NCI-H1417 (cell line): ENCODE measurements around the gene RNF138.

Experiments
- DNase-seq, 3 experiments: peaks; one replicate each; lab custom pipeline; 2025; lab: John Stamatoyannopoulos, UW

The RNF138 gene, protein sequence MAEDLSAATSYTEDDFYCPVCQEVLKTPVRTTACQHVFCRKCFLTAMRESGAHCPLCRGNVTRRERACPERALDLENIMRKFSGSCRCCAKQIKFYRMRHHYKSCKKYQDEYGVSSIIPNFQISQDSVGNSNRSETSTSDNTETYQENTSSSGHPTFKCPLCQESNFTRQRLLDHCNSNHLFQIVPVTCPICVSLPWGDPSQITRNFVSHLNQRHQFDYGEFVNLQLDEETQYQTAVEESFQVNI

DNA sequence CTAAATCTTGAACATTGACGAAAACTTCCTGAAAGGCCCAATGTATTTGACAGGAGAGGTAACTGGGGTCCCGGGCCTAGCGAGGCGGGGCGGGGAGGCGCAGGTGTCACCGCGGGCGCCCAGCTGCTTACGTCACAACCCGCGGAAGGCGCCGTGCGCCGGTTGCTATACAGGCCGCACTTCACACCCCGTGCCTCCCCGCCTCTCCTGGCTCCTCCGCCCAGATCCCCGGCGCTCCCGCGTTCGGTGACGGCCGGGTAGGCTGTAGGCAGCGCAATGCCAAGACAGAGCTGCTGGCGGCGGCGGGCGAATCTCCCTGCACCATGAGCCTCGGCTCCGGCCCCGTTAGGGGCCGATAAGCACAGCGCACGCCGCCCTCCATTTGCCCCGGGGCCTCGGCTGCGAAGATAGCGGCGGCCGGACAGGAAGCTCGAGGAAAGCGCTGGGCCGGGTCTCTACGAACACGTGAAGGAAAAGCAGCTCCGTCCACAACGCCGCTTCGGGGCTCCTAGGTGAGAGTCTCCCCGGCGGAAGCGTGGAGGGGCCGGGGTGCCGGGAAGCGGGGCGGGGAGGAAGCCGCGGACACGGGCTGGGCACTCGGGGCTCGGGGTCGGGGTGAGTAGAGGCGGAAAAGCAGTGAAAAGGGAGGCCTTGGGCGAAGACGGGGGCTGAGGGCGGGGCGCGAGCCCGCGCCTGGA lies at the start of gene RNF138:
RNF138 (plus strand) TSS at position 151 of the 698 bp plus-strand sequence. CDS start 903 bp downstream, outside the sequence.
- peak; percentile 81 to 97 (median 96) for DNase-seq

DNA sequence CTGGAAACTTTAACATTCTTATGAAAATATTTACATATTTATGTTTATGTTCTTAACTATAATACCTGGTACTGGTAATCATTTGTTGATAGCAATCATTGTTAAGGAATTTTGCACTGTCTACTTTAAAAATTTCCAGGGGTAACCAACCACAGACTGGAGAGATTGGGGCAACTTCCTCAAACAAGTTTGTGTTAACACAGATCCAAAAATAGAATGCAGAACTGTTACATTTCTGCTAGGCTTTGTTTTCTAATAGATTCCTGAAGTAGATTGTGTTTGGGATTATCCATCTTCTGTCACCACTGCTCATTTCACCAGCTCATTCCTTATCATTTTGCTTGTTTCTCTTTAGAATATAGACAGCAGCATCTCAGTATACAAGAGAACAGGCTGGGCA lies 49.3 kb upstream of the RNF138 start:
- DNase-seq, result no peak

- DNase-seq, result peak in 1 of 3 experiments; percentile 30
Observed at GRCh38 chr18:32048507-32049091, 43.1 kb upstream of the RNF138 start.

- no peak for DNase-seq
Observed at GRCh38 chr18:32049393-32050171, 42.1 kb upstream of the RNF138 start.

- DNase-seq, result peak in 2 of 3 experiments; percentile 4 to 62
Observed at GRCh38 chr18:32056613-32057358, 34.9 kb upstream of the RNF138 start.

- DNase-seq, result no peak
Observed at GRCh38 chr18:32057624-32058165, 34.0 kb upstream of the RNF138 start.

DNA sequence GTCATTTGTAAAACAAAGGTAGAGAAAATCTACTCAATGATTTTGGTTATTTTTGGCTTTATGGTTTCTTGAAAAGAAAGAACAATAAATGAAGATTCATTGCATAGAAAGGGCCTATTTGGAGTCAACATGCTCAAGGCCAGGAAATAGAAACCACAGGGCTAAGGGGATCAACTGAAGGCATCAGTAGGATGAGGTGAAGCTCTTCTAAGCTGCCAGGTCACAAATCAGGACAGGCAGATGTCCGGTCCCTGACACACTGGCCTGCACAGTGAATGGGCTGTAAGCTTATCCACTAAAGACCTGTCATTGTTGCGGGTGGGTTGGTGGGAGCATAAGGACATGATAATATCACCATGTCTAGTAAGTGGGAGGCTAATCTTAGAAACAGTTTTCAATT lies 31.6 kb upstream of the RNF138 start:
- DNase-seq, result no peak

- no peak for DNase-seq
Observed at GRCh38 chr18:32067375-32068167, 24.1 kb upstream of the RNF138 start.

DNA sequence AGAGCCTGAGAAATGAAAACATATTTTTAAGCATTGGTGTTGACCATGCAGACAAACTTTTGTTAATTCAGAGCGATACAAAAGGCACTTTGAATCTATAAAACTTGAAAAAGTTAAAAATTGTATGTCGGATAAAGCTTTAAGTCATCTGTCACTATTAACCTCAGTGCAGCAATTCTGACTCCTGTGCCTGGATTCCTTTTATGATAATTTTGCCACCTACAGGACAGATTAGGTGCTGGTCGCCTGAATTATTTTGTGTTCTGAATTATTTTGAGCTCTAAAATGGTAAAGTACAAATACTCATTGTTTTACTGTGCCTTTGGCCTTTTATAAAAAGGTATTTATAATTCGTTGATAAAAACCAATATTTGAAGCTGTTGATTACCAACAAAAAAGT lies 19.4 kb upstream of the RNF138 start:
- DNase-seq, result peak in 1 of 3 experiments; percentile 31

DNA sequence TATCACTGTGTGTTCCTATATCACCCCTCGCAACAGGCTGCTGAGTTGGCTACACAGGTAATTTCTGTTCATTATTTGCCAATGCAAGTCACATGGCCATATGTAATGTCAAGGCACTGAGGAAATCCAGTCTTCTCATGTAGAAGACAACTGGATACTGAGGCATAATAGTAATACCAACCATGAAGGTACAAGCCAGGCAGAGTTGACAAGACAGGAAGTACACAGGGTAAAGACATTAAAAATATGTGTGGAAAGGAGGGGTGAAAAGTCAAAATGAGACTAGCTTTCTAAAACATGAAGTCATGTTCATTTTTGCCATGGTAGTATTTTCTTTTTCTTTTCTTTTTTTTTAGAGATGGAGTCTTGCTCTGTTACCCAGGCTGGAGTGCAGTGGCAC lies 17.5 kb upstream of the RNF138 start:
- DNase-seq, result no peak

DNA sequence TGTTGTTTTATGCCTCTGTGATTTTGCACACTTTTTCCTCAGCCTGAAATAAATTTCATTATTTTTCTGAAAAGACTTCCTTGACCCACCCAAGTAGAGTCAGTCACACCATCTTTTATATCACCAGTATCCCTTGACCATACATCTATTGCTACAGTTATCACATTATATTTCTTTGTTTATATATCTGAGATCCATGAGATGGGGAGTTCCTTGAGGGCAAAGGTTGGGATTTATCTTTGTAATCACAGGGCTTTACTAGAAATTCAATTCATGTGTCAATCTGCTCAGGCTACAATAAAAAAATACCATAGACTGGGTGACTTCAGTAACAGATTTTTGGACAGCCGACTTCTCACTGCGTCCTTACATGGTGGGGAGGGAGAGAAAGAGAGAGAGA lies 12.8 kb upstream of the RNF138 start:
- DNase-seq, result no peak

DNA sequence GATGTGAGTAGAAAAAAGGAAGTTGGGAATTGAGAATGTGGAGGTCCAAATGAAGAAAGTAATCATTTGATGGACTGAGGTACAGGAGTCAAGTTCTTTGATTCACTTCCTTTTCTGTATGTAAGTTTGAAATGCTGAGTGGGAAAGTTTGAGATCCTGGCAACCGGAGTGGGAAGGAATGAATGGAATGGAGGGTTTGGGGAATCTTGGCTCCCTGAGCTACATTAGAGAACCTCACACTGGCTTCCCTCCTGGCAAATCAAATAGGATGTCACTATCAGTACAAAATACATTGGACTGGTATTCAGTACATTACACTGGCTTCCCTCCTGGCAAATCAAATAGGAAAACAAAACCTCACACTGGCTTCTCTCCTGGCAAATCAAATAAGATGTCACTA lies 9.8 kb upstream of the RNF138 start:
- DNase-seq, result no peak

- DNase-seq, result no peak
Observed at GRCh38 chr18:32083781-32084180, 7.9 kb upstream of the RNF138 start.

- DNase-seq, result no peak
Observed at GRCh38 chr18:32086881-32087280, 4.8 kb upstream of the RNF138 start.

DNA sequence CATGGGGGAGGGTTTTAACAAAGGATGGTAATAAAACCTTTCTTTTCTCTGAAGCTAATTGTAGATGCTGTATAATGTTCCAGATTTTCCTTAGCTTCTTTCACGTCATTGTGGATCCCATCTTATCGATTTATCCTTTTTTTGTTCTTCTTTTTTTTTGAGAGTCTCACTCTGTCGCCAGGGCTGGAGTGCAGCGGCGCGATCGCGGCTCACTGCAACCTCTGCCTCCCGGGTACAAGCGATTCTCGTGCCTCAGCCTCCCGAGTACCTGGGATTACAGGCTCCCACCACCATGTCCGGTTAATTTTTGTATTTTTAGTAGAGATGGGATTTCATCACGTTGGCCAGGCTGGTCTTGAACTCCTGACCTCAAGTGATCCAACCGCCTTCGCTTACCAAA lies 843 bp upstream of the RNF138 start:
- peak in 1 of 3 experiments; percentile 51 for DNase-seq

DNA sequence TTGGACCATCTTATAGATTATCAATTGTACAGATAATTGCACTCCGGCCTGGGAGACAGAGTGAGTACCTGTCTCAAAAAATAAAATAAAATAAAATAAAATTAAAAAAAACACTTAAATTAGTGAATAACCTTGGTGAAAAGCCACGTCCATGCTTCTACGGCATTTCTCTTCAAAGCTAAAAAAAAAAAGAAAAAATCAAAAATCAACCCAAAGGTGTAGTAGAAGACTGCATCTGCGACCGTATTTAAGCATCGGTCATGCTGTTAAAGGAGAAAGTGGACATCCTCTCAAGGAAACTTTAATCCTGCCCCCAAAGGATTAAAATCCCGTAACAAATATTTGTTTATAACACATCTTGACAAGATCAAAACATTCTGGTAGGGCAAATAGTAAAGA lies 350 bp upstream of the RNF138 start:
- no peak for DNase-seq

DNA sequence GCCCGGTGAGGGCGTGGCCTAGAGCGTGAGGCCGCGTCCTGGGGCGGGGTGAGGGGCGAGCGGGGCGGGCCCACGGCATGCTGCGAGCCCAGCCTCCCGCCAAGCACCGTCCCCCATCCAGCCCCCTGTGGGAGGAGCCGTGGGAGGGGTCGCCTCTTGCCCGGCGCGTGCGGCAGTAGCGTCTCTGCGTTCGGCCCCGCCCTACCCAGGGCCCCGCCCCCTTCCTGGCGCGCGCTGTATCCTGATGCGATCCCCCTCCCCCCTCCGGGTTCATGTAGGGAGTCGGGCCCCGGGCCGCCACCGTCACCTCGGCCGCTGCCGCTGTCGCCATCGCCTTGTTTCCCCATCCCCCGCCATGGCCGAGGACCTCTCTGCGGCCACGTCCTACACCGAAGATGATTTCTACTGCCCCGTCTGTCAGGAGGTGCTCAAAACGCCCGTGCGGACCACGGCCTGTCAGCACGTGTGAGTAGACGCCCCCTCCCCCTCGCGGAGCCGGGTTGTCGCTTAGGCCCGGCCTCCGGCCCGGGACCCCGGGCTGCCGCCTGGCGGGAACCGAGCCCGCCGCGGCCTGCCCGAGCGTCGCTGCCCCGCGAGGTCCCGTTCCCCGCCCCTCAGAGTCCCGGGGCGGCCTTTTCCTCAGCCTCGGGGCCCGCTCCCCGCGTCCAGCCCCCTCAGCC lies 888 bp downstream of the RNF138 start:
- peak; percentile 93 to 99 (median 98) for DNase-seq

- peak; percentile 55 to 88 (median 84) for DNase-seq
Observed at GRCh38 chr18:32093102-32093511, 1.4 kb downstream of the RNF138 start.

DNA sequence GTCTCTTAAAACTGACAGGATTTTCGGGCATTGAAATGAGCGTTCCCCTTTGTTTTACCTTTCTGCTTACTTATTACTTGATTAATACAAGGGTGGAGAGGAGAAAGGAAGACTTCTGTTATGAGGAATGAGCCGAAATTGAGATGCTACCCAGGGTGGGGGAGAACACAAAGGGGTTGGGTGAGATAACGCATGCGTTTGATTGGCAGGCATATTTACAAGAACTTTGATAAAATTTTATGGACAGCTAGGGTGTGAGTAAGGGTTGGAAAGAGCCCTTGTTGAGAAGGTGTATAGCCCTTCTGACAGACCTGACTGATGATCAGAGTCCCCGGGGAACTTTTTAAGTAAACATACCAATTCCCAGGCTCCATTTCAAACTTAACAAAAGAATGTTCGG lies 1.8 kb downstream of the RNF138 start:
- peak in 2 of 3 experiments; percentile 5 to 73 for DNase-seq
